Measurements from ENCODE around the gene DYNLT4. TPM values are rescaled to one million over a fixed set of nuclear protein-coding genes. Genes with fewer than 3 reads are reported as not detected.

DYNLT4 gene
- total RNA-seq, 3 donors from 2014 or later: 0.80 to 2.0 (median 1.3) TPM

GRCh38 chr1:44832056-44832705 is 25.0 kb upstream of the DYNLT4 start:
- TF ChIP-seq POLR2A (IDR thresholded peaks at IDR 0.05): no peak
- no peak for TF ChIP-seq POLR2AphosphoS5 (IDR thresholded peaks at IDR 0.05)
- TF ChIP-seq CTCF (IDR thresholded peaks at IDR 0.05): no peak
- intact Hi-C loops (cut with DNase I; ENCODE audit: low total_unique reads): no loop called here
- no peak for DNase-seq (ENCODE audit: low spot score in 2 of 2)
- H3K4me3 ChIP-seq: no peak overlapping the region
- no peaks in the 10 kb centered on the region for H3K27me3 ChIP-seq
- H3K27ac ChIP-seq: peak overlapping the region in 1 of 2 donors; percentile 21
- no peaks in the 10 kb centered on the region for H3K36me3 ChIP-seq
- no peaks in the 10 kb centered on the region for H3K9me3 ChIP-seq
- no peaks in the 10 kb centered on the region for H3K4me1 ChIP-seq

- Histone ChIP-seq H3K27ac (no peak overlapping the region), H3K27me3 (no peaks in the 10 kb centered on the region), H3K36me3 (no peaks in the 10 kb centered on the region), H3K9me3 (no peaks in the 10 kb centered on the region), H3K4me1 (no peaks in the 10 kb centered on the region), H3K4me3 (no peak overlapping the region)
- no peak for DNase-seq (ENCODE audit: low spot score in 2 of 2)
- intact Hi-C loops (cut with DNase I; ENCODE audit: low total_unique reads): no loop called here
- no peak for TF ChIP-seq POLR2A (IDR thresholded peaks at IDR 0.05)
- TF ChIP-seq POLR2AphosphoS5 (IDR thresholded peaks at IDR 0.05): no peak
- TF ChIP-seq CTCF (IDR thresholded peaks at IDR 0.05): no peak
Measured at GRCh38 chr1:44831516-44831915, 24.4 kb upstream of the DYNLT4 start.

- no peak for TF ChIP-seq POLR2AphosphoS5 (IDR thresholded peaks at IDR 0.05)
- TF ChIP-seq CTCF (IDR thresholded peaks at IDR 0.05): no peak
- no peak for TF ChIP-seq POLR2A (IDR thresholded peaks at IDR 0.05)
- H3K27me3 ChIP-seq: no peaks in the 10 kb centered on the region
- no peaks in the 10 kb centered on the region for H3K4me1 ChIP-seq
- H3K27ac ChIP-seq: no peak overlapping the region
- H3K4me3 ChIP-seq: no peak overlapping the region
- H3K9me3 ChIP-seq: no peaks in the 10 kb centered on the region
- intact Hi-C loops (cut with DNase I; ENCODE audit: low total_unique reads): no loop called here
- H3K36me3 ChIP-seq: no peaks in the 10 kb centered on the region
- no peak for DNase-seq (ENCODE audit: low spot score in 2 of 2)
Measured at GRCh38 chr1:44830900-44831304, 23.8 kb upstream of the DYNLT4 start.

- TF ChIP-seq POLR2A (IDR thresholded peaks at IDR 0.05) (no peak), POLR2AphosphoS5 (IDR thresholded peaks at IDR 0.05) (no peak), CTCF (IDR thresholded peaks at IDR 0.05) (no peak)
- H3K4me3 ChIP-seq: no peak overlapping the region
- no peak for DNase-seq (ENCODE audit: low spot score in 2 of 2)
- H3K9me3 ChIP-seq: no peaks in the 10 kb centered on the region
- H3K36me3 ChIP-seq: no peaks in the 10 kb centered on the region
- H3K27me3 ChIP-seq: no peaks in the 10 kb centered on the region
- intact Hi-C loops (cut with DNase I; ENCODE audit: low total_unique reads): loop anchor here (1.0 kb wide), 1 partner anchor 35 kb away; no protein-coding TSS in a partner anchor
- H3K27ac ChIP-seq: no peak overlapping the region
- no peaks in the 10 kb centered on the region for H3K4me1 ChIP-seq
Measured at GRCh38 chr1:44829506-44830384, 22.6 kb upstream of the DYNLT4 start.
